ENCODE results near the gene TRIM29.
"Not testable (repeated sequence)": the region's sequence is repeated elsewhere in the genome, so short reads cannot be mapped to it uniquely, and the experiment has no call there.

TRIM29 gene, protein sequence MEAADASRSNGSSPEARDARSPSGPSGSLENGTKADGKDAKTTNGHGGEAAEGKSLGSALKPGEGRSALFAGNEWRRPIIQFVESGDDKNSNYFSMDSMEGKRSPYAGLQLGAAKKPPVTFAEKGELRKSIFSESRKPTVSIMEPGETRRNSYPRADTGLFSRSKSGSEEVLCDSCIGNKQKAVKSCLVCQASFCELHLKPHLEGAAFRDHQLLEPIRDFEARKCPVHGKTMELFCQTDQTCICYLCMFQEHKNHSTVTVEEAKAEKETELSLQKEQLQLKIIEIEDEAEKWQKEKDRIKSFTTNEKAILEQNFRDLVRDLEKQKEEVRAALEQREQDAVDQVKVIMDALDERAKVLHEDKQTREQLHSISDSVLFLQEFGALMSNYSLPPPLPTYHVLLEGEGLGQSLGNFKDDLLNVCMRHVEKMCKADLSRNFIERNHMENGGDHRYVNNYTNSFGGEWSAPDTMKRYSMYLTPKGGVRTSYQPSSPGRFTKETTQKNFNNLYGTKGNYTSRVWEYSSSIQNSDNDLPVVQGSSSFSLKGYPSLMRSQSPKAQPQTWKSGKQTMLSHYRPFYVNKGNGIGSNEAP
- total RNA-seq: 0 reads per million in 2 donors

DNA sequence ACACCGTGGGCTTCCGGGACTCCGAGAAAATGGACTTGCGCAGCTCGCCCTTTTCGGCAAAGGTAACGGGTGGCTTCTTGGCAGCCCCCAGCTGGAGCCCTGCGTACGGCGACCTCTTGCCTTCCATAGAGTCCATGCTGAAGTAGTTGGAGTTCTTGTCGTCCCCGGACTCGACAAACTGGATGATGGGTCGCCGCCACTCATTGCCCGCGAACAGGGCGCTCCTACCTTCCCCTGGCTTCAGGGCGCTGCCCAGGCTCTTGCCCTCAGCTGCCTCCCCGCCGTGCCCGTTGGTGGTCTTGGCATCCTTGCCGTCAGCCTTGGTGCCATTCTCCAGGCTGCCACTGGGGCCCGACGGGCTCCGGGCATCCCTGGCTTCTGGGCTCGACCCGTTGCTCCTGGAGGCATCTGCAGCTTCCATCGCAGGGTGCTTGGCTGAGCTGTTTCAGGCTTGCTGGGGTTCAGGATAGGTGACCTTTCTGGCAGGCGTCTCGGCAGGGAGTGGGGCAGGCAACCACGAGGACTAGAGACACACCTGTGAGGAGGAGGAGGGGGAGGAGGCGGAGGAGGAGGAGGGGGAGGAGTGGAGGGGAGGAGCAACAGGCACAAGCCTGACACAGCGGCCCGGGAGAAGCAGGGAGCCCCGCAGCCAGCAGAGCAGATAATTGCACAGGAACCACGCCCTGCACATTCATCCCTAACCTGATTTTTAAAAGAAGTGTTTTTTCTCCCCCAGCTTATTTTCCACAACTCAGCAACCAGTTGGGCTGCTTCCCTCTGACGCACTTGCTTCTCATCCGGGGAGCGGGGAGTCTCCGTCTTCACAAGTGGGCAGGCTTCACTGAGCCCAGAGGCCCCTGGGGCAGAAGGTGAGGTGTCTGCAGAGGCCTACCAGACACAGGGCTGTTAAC lies at the start of gene TRIM29:
Gene TRIM29 (minus strand): TSS at position 503 of the 911 bp plus-strand sequence. CDS start 82 bp downstream, at position 421.
- DNase-seq: no peak

DNA sequence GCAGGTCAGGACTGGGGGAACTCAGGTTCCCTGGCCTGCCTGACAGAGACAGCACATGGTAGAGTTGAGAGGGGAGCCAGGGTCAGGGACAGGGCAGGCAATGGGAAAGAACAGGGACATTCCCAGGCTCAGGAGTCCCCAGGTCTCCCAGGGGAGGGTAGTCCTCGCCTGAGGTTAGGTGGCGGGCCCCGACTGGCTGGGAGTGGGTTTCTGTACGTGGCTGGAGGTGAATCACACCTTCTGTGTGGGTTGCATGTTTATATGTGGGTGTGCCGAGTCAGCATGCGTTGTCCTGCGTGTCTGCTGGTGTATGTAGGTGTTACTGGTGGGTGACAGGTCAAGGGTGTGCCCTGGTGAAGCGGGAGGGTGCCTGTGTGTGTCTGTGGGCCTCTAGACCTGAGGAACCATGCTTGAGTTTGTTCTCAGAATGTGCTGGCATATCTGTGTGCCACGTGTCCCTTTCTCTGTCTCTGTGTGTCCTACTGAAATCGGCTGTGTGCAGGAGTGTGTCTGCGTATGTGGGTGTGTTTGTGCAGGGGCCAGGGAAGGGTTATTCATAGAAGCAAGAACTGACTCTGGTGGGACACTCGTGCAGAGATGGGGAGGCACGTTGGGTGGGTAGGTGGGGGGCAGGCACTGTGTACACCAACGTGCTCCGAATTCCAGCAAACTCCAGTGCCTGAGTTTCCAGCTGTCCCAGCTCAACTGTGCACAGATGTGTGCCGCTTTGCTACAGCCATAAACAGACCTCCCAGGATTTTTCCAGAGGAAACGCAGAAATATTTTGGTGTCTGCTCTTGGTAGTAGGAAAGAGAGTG lies 49.1 kb upstream of the TRIM29 start:
- no peak for DNase-seq

DNA sequence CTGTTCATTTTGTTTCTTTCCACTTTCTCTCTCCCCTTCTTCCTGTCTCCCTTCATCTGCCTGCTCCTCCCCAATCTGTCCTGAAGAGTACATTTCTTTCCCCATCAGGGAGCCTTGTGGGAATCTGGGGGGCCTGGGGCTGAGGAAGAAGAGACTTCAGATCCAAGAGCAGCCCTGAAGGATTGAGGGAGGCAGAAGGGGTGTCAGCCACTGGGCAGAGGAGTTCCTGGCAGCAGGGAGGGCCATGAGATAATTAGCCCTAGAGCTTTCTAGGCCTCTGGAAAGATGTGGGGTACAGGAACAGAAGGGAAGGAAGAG lies 48.5 kb upstream of the TRIM29 start:
- DNase-seq: no peak

DNA sequence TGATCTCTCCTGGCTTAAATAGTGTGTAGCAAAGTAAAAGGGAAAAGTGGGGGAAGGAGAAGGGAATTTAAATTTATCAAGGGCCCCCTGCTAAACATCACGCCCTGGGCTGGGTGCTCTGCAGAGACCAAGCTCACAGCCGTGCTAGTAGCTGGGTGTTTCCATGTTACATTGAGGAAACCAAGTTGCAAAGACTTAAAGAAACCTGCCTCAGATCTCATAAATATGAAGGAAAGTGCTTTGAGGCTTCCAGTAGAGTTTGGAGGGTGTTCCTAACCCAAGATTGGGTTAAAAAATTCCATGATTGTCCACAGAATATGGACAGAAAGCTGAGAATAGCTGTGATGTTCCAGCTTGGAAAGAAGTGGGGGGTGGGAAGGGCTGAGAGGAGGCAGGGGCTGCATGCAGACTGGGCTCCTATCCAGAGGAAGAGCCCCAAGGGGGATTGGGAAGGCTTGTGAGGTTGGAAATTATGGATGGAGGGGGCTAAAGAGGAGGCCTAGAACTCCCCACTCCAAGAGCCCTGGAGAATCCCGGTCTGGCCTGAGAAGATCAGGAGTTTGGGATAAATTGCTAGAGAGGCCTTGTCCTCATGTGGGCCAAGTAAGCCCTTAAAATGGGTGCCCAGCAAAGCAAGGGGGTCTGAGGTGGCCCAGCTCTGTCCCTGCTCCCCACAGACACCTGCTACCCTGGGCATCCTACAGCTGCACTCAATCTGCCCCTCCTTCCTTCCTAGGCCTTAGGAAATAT lies 48.0 kb upstream of the TRIM29 start:
- DNase-seq: no peak

DNA sequence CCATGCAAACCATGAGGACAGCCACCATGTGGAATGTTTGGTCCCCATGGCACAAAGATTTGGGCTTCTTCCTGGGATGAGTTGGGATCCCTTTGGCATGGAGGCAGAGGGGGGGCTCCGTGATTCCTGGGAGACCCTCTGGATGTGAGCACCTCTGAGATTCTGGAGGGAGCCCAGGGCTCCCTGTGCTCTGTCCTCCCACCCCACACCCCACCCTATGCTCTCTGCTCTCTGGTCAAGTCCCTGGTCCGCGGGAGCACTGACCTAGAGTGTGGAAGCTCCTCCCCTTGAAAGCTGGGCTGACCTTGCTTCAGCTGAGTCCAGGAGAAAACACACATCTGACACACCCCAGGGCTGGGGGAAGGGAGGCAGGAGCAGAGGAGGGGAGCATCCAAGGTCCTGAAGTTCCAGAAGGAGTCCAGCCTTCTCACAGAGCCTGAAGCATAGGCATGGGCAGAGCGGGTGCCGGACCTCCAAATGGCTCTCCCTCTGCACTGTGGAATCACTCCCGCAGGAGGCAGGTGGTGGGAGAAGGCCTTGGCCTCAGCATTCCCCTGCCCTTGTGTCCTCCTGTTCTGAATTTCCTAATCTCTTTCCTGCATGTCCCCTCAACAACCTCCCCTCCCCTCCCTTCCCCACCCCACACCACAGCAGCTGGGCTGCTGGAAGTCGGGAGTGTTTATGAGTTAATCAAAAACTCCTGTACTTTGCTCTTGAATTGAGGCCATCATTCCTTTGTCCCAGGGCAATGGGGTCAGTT lies 47.2 kb upstream of the TRIM29 start:
- no peak for DNase-seq

DNA sequence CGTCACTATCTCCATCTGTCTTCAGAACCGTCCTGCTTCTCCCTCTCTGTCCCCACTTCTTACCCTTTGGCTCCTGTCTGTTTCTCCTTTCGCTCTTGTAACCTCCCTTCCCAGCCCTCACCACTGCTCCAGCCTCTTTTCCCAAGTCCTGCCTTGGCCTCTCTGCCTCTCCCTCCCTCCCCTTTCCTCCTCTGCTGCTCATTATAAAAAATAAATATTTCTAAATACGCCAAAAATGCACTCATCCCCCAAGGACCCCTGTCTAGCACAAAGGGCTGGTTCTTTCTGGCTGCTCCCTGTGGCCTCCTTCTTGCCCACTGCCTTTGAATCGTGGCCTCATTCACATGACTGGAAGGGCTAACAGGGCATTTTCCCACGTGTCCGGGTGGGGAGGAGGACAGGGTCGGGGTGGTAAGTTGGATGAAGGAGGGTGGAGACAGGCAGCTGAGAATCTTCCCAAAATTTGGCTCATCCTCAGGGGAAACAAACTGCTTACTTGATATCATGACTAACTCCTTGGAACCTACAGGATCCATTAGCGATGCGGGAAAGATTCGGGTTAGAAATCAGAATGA lies 46.5 kb upstream of the TRIM29 start:
- DNase-seq: no peak

DNA sequence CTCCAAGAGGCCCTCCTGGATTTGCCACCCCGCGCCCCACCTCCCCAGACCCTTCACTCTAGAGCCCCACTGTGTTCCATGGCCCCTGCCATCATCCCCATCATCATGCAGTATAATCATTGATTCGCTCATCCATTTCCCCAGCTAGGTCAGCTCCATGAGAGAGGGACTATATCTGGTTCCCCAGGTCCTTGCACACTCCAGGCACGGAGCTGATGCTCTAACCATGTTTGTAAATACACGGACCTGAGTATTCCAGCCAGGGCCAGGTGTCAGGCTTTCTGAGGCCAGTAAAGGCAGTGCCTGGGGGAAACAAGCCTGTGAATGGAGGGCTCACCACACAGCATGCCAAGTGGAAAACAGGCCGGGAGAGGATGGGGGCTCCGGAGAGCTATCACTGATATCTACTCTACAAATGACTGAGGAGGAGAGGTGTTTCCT lies 45.8 kb upstream of the TRIM29 start:
- DNase-seq: no peak

DNA sequence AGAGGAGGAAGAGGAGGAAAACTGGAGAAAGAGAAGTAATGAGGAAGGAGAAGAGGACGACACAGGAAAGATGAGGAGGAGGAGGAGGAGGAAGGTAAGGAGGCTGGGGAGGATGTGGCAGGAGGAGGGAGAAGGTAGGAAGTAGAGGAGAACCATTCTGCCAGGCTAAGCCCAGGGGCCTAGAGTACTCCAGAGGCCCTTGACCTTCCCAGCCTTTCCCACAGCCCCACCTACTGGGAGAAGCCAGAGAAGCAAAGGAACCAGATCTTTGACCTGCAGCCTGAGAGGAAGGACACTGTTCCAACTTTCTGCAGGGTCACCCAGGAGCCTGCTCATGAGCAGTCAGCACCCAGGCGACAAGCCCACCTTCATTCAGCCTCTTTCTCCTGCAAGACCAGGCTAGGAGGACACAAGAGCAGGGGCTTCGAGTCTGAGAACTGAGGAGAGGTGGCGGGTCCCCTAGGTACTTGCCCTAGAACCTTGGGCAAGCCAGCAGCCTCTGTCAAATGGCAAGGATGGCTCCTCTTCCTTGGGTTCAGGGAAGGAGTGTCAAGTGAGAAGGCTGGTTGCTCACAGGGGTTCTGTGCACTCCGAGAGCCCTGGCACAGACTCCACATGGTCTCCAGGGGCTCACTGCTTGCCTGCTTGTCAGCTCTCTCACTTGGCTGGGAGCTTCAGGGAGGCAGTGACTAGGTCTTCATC lies 45.0 kb upstream of the TRIM29 start:
- DNase-seq: no peak

DNA sequence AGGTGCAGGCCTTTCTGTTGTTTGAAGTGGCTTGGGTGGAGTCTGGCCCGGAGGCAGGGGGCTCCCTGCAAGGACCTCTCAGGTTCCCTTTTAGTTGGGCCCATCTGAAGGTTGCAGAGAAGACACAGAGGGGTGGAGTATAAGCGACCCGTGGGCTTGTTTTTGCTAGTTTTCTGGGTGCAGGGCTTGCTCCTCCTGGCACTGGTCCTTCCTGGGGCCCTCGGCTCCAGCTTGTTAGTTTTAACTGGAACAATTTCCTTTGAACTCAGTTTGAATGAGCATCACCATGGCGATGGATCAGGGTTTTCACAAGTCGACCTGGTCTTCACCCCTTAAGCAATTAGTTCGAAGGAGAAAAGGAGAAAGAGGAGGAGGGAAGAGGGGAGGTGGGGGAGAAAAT lies 44.5 kb upstream of the TRIM29 start:
- DNase-seq: no peak

DNA sequence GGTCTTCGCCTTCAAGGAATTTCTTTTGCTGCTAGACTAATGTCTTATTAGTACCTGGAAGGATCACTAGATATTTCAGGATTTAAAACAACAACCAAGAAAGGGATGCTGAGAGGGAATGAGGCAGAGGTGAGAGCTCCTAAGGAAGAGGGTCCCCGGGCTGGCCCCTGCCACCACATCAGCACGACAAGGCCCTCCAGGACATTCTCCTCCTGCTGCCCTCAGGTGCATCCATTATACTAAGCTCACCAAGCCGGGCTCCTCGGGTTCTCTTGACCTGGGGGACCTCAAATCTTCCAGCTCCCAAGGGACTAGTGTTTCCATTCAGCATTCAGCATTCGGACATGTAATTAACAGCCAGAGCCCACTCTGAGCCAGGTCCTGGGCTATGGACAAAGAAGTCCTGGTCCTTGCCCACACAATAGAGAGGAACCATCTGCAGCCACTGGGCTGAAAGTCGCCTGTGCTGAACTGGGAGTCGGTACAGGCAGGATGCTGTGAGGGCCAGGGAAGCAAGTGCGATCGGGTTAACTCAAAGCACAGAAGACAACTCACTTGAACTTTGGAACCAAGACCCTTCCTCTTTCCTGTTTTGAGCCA lies 43.6 kb upstream of the TRIM29 start:
- DNase-seq: no peak

DNA sequence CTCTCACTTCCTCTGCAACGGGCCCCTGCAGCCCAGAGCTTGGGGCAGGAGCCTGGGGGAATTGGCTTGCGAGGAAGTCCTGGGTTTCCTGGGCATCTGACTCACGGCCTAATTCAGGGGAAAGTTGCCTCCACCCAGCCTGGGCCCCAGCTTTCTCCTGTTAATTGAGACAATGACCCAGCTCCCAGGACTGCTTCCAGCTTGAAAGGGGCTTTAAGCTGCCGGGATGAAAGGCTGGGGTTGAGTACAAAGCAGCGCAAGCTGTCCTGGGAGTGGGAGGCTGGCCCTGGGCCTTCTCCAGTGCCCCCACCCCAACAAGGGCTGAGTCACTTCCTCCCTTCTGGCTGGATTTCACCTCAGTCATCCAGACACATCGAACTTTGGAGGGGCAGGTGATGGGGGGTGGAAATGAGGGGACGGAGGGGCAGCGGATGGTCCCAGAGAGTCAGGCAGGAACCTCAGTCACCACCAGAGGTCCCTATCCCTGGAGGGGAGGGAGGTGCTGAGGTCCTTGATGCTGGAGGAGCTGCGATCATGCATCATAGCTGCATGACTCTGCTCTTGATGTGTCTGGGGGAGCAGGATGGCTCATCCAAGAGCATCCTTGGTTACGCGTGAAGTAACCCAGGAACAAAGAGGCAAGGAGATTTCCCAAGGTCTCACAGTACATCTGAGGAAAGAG lies 42.8 kb upstream of the TRIM29 start:
- DNase-seq: no peak

DNA sequence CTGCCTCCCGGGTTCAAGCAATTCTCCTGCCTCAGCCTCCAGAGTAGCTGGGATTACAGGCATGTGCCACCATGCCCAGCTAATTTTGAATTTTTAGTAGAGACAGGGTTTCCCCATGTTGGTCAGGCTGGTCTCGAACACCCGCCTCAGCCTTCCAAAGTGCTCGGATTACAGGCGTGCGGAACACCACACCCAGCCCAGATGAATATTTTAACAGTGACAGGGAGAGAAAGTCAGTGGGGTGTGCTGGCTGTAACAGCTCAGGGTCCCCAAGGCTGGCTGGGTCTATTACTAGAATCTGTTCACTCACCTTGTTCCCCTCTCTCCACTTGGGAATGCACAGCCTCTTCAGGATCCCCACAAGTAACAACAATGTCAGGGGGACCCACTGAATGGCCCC lies 42.1 kb upstream of the TRIM29 start:
- DNase-seq: not testable (repeated sequence)

DNA sequence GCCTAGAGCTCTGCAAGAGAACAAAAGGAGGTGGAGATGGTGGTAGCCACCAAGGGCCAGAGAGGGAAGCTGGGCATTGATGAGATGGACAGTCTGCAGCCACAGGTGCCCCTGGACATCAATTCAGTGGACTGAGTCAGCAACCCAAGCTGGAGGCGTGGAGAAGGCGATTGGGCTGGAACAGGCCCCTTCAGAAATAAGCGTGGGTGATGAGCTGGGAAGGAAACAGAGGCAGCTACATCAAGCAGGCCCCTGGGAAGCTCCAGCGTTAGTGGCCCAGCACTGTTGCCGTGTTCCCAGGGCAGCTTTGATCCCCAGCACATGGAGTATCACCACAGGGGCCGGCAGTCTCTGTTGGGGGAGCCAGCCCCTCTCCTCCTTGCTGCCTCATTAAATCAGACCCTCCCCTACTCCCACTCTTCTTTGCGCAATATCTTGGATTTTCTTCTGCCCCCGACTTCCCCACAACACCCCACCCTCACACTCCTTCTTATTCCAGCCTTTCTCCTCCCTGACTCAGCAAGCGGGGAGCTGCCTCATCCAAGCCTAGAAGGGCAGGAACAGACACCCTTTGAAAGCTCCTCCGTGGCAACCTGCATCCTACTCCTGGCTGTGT lies 41.3 kb upstream of the TRIM29 start:
- no peak for DNase-seq

DNA sequence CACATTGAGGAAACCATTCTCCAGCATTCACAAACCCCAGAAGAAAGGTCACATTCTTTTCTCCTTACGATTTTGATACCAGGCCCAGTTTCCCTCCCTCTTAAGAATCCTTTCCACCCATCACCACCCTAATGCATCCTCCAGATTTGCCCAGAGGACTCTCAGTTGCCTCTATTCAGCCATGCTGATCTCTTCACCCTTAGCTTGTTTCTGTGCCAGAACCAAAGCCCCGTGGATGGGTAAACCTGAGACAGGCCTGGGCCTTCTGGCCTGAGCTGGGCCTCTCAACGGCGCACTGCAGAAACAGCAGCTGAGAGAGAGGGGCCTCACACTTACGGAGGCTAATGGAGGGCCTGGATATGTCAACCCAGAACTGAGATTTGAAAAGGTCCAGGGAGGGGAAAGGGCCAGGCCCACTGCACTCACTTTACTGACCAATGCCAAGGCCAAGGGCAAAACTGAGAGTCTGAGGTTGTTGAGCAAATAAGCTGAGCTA lies 40.7 kb upstream of the TRIM29 start:
- DNase-seq: no peak

DNA sequence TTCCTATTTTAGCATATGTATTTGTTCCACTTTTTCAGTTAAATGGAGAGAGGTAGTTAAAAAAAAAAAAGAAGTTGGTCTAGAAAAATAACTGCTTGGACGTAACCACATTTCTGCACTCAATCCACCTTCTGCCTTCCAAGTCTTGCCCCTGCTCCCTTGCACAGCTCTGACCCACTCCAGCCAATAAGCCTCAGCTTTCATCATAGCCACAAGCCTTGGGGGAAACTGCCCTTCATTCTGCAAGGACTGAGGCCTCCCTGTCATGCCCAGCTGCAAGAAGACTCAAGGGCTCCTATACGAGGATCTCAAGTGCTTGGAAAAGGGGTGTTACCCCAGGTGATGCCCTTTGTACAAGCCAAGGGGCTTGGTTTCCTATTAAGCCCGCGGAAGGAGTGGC lies 37.0 kb upstream of the TRIM29 start:
- no peak for DNase-seq

DNA sequence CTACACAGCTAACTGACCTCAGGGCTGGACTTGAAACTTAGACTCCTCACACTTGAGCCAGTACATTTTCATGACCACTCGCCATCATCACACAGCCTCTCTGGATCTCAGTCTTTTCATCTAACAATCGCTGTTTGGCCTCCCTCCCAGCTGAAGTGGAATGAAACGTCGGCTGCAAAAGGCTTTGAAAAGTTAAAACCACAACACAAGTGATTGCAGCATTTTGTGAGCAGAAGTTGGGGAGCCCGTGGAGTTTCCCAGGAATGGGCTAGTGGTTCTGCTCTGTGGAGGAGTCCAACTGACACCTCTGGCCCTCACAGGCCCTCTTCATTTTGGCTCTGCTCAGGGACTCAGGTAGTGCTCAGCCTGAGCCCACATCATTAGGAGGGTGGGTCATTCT lies 35.9 kb upstream of the TRIM29 start:
- DNase-seq: no peak

DNA sequence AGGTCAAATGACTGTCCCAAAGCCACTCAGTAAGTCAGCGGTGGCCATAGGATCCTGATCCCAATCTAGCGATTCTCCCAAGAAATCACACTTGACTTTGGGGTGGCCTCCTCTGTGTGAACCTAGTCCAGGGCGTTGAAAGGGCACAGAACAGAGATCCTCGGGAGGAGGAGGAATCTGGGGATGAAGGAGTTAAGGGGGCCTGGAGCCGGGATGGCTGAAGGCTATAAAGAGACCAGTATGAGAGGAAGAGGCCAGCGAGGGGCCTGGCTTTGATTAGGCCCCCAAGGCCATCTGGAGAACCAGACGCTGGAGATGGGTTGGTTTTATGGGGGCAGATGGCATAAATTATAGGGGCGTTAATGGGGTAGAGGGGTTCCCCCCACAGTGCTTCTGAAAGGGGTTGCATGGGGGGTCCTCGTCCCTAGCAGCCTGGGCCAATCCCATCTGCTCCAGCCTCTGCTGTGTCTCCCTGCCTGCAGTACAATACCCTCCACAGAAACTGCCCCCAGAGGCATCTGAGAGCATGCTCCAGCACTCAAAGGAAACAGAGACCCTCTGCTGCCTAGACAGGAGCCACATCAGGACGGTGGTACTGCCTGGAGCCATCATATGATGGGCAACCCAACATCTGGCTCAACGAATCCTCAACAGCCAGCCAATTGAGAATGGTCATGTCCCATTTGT lies 35.2 kb upstream of the TRIM29 start:
- DNase-seq: no peak

Measured in T-helper 9 cell (primary cell).